Gastrocnemius medialis (tissue), 4 donors: ENCODE measurements around the gene RCOR2.

Experiments
- POLR2A ChIP-seq, 2 donors: fragments of 450-650 bp; IDR thresholded peaks; one replicate each; pipeline ENCODE4 v1.6.1; 2017; ENCODE audit warnings: antibody characterized with exemption in 2 of 2, mild to moderate bottlenecking in 2 of 2, moderate library complexity in 2 of 2
- TF ChIP-seq, protein P1 (sequence below), 5 experiments: fragments of 450-650 bp in 3 of 5; fragments of 200-600 bp in 2 of 5; sonication (generic) in 2 of 5; IDR thresholded peaks in 4 of 5; conservative IDR thresholded peaks in 1 of 5; 1 replicate in 4 of 5; 2 replicates in 1 of 5; pipeline ENCODE4 v1.5.1; 2016 to 2019; ENCODE audit warnings: antibody characterized with exemption in 5 of 5, mild to moderate bottlenecking in 3 of 5, moderate library complexity in 3 of 5

DNA sequence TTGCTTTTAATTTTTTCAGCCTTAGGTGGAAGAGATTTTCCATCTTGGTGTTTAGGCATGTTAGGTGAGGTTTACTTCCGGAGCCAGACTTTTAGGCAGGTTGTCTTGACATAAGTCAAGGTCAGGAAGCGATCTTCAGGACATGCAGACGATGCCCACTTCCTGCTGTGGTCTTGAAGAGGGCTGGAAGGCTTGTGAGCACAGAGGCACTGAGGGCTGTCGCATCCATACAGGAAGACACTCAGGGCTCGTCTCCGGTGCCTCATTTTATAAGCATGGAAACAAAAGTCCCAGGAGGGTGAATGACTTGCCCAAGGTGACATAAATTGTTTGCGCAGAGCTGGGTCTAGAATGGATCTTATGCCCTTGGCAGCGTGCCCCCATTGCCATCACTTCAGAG is 47.3 kb downstream of the RCOR2 start:
- TF ChIP-seq, protein P1, sequence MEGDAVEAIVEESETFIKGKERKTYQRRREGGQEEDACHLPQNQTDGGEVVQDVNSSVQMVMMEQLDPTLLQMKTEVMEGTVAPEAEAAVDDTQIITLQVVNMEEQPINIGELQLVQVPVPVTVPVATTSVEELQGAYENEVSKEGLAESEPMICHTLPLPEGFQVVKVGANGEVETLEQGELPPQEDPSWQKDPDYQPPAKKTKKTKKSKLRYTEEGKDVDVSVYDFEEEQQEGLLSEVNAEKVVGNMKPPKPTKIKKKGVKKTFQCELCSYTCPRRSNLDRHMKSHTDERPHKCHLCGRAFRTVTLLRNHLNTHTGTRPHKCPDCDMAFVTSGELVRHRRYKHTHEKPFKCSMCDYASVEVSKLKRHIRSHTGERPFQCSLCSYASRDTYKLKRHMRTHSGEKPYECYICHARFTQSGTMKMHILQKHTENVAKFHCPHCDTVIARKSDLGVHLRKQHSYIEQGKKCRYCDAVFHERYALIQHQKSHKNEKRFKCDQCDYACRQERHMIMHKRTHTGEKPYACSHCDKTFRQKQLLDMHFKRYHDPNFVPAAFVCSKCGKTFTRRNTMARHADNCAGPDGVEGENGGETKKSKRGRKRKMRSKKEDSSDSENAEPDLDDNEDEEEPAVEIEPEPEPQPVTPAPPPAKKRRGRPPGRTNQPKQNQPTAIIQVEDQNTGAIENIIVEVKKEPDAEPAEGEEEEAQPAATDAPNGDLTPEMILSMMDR (IDR thresholded peaks at IDR 0.05 in 4 of 5, conservative IDR thresholded peaks at IDR 0.05 in 1 of 5) = no peak
- TF ChIP-seq POLR2A (IDR thresholded peaks at IDR 0.05) = no peak
